Measurements from ENCODE around the gene TMPRSS7.

TMPRSS7 gene

GRCh38 chr3:112124907-112125607 lies 90.5 kb downstream of the TMPRSS7 start:
- H3K4me1 ChIP-seq (ENCODE audit: control insufficient read depth, insufficient read depth, low read length) = peaks cover 36% of the 10 kb centered on the region
- no peak overlapping the region for H3K4me3 ChIP-seq (ENCODE audit: low read depth, low read length)
- no peak overlapping the region for H3K9ac ChIP-seq (ENCODE audit: low read depth, low read length)
- H3K9me3 ChIP-seq (ENCODE audit: control insufficient read depth, insufficient read depth, low read length) = no peaks in the 10 kb centered on the region
- H3K27me3 ChIP-seq (ENCODE audit: control insufficient read depth, insufficient read depth, low read length) = no peaks in the 10 kb centered on the region
- no peaks in the 10 kb centered on the region for H3K36me3 ChIP-seq (ENCODE audit: control insufficient read depth, insufficient read depth, low read length)

GRCh38 chr3:112126511-112126911 lies 92.0 kb downstream of the TMPRSS7 start:
- Histone ChIP-seq H3K36me3 (ENCODE audit: control insufficient read depth, insufficient read depth, low read length) (no peaks in the 10 kb centered on the region), H3K9me3 (ENCODE audit: control insufficient read depth, insufficient read depth, low read length) (no peaks in the 10 kb centered on the region), H3K9ac (ENCODE audit: low read depth, low read length) (no peak overlapping the region), H3K4me1 (ENCODE audit: control insufficient read depth, insufficient read depth, low read length) (peaks cover 36% of the 10 kb centered on the region), H3K4me3 (ENCODE audit: low read depth, low read length) (no peak overlapping the region), H3K27me3 (ENCODE audit: control insufficient read depth, insufficient read depth, low read length) (no peaks in the 10 kb centered on the region)

- H3K4me1 ChIP-seq (ENCODE audit: control insufficient read depth, insufficient read depth, low read length) = peaks cover 36% of the 10 kb centered on the region
- H3K4me3 ChIP-seq (ENCODE audit: low read depth, low read length) = no peak overlapping the region
- no peaks in the 10 kb centered on the region for H3K36me3 ChIP-seq (ENCODE audit: control insufficient read depth, insufficient read depth, low read length)
- no peak overlapping the region for H3K9ac ChIP-seq (ENCODE audit: low read depth, low read length)
- H3K9me3 ChIP-seq (ENCODE audit: control insufficient read depth, insufficient read depth, low read length) = no peaks in the 10 kb centered on the region
- no peaks in the 10 kb centered on the region for H3K27me3 ChIP-seq (ENCODE audit: control insufficient read depth, insufficient read depth, low read length)
Measured at GRCh38 chr3:112127522-112128494, 93.3 kb downstream of the TMPRSS7 start.

- H3K9me3 ChIP-seq (ENCODE audit: control insufficient read depth, insufficient read depth, low read length) = no peaks in the 10 kb centered on the region
- H3K4me3 ChIP-seq (ENCODE audit: low read depth, low read length) = no peak overlapping the region
- H3K9ac ChIP-seq (ENCODE audit: low read depth, low read length) = no peak overlapping the region
- no peaks in the 10 kb centered on the region for H3K36me3 ChIP-seq (ENCODE audit: control insufficient read depth, insufficient read depth, low read length)
- no peaks in the 10 kb centered on the region for H3K27me3 ChIP-seq (ENCODE audit: control insufficient read depth, insufficient read depth, low read length)
- peaks cover 36% of the 10 kb centered on the region for H3K4me1 ChIP-seq (ENCODE audit: control insufficient read depth, insufficient read depth, low read length)
Measured at GRCh38 chr3:112128843-112129727, 94.5 kb downstream of the TMPRSS7 start.

- Histone ChIP-seq H3K4me3 (ENCODE audit: low read depth, low read length) (no peak overlapping the region), H3K4me1 (ENCODE audit: control insufficient read depth, insufficient read depth, low read length) (peaks cover 36% of the 10 kb centered on the region), H3K9ac (ENCODE audit: low read depth, low read length) (no peak overlapping the region), H3K9me3 (ENCODE audit: control insufficient read depth, insufficient read depth, low read length) (no peaks in the 10 kb centered on the region), H3K27me3 (ENCODE audit: control insufficient read depth, insufficient read depth, low read length) (no peaks in the 10 kb centered on the region), H3K36me3 (ENCODE audit: control insufficient read depth, insufficient read depth, low read length) (no peaks in the 10 kb centered on the region)
Measured at GRCh38 chr3:112129925-112130637, 95.5 kb downstream of the TMPRSS7 start.

GRCh38 chr3:112130638-112130993 lies 96.1 kb downstream of the TMPRSS7 start:
- Histone ChIP-seq H3K9ac (ENCODE audit: low read depth, low read length) (no peak overlapping the region), H3K9me3 (ENCODE audit: control insufficient read depth, insufficient read depth, low read length) (no peaks in the 10 kb centered on the region), H3K36me3 (ENCODE audit: control insufficient read depth, insufficient read depth, low read length) (no peaks in the 10 kb centered on the region), H3K4me1 (ENCODE audit: control insufficient read depth, insufficient read depth, low read length) (peaks cover 31% of the 10 kb centered on the region), H3K27me3 (ENCODE audit: control insufficient read depth, insufficient read depth, low read length) (no peaks in the 10 kb centered on the region), H3K4me3 (ENCODE audit: low read depth, low read length) (no peak overlapping the region)

Data from iPS-15b (cell line).